PC-3 (cell line): ENCODE data around the gene SLMAP. TPM values are rescaled to one million over a fixed set of nuclear protein-coding genes. Genes with fewer than 3 reads are reported as not detected.

Experiments used
- ATAC-seq: fragments of 200-7000 bp; cut with Tn5 transposase; 2 replicates; pipeline ENCODE4 v1.9.1; 2020; ENCODE audit warnings: mild to moderate bottlenecking, moderate library complexity
- BruUV-seq: library from RNA; stranded (reverse); fragments of 400-500 nt; replicated peaks from 2 replicates; lab custom pipeline; 2021; lab: Mats Ljungman, UMichigan
- CTCF ChIA-PET: fragments of 300-600 bp; sonication (Branson Sonifier 250); formaldehyde crosslinking; loops from one replicate; lab custom pipeline; 2022; ENCODE audit warnings: antibody characterized with exemption; lab: Charles Lee
- POLR2A ChIA-PET: fragments of 300-600 bp; sonication (Branson Sonifier 250); formaldehyde crosslinking; loops from one replicate; lab custom pipeline; 2022; ENCODE audit warnings: antibody characterized with exemption; ENCODE audit not compliant: unreplicated experiment; lab: Charles Lee
- DNase-seq: peaks from one replicate; pipeline ENCODE4 v3.0.0-alpha.2; 2015
- H2AFZ ChIP-seq: fragments of 300-600 bp; sonication (generic); 2 replicates; pipeline ENCODE4 v1.6.0; 2016; ENCODE audit warnings: antibody characterized with exemption, low read length
- H3F3A ChIP-seq: fragments of 300-600 bp; sonication (generic); one replicate; pipeline ENCODE4 v1.6.0; 2017; ENCODE audit warnings: antibody characterized with exemption, low read length, control low read depth, mild to moderate bottlenecking; ENCODE audit not compliant: unreplicated experiment
- H3K27ac ChIP-seq: fragments of 300-600 bp; sonication (generic); 2 replicates; pipeline ENCODE4 v1.5.1; 2016; ENCODE audit warnings: mild to moderate bottlenecking, low read length
- H3K27me3 ChIP-seq: fragments of 300-600 bp; sonication (generic); 2 replicates; pipeline ENCODE4 v1.6.1; 2016; ENCODE audit warnings: low read length, mixed read lengths
- H3K36me3 ChIP-seq: fragments of 300-600 bp; sonication (generic); 2 replicates; pipeline ENCODE4 v1.6.1; 2016; ENCODE audit warnings: low read depth, mixed run types, low read length, mixed read lengths
- H3K4me1 ChIP-seq: fragments of 300-600 bp; sonication (generic); 2 replicates; pipeline ENCODE4 v1.5.1; 2016; ENCODE audit warnings: low read length; ENCODE audit not compliant: insufficient read depth
- H3K4me2 ChIP-seq: fragments of 300-600 bp; sonication (generic); 2 replicates; pipeline ENCODE4 v1.6.0; 2016; ENCODE audit warnings: low read length
- H3K4me3 ChIP-seq: fragments of 300-600 bp; sonication (generic); 2 replicates; pipeline ENCODE4 v1.5.1; 2016; ENCODE audit warnings: mild to moderate bottlenecking, low read length, mixed read lengths
- H3K79me2 ChIP-seq: fragments of 300-600 bp; sonication (generic); 2 replicates; pipeline ENCODE4 v1.6.1; 2017; ENCODE audit warnings: low read length, mixed read lengths
- H3K9ac ChIP-seq: fragments of 300-600 bp; sonication (generic); 2 replicates; pipeline ENCODE4 v1.6.0; 2016; ENCODE audit warnings: mild to moderate bottlenecking, low read length
- H3K9me2 ChIP-seq: fragments of 300-600 bp; sonication (generic); replicated peaks from 2 replicates; pipeline ENCODE4 v1.6.1; 2016; ENCODE audit warnings: mixed run types, low read length, mixed read lengths
- H3K9me3 ChIP-seq: fragments of 300-600 bp; sonication (generic); 2 replicates; pipeline ENCODE4 v1.6.1; 2016; ENCODE audit warnings: low read length, mixed read lengths
- H4K20me1 ChIP-seq: fragments of 300-600 bp; sonication (generic); 2 replicates; pipeline ENCODE4 v1.6.1; 2016; ENCODE audit warnings: low read length, mixed read lengths
- EZH2 ChIP-seq: fragments of 300-600 bp; sonication (generic); IDR thresholded peaks from one replicate; pipeline ENCODE4 v1.6.1; 2017; ENCODE audit warnings: antibody characterized with exemption, mild to moderate bottlenecking, low read length; ENCODE audit not compliant: unreplicated experiment
- EZH2phosphoT487 ChIP-seq: fragments of 300-600 bp; sonication (generic); IDR thresholded peaks from 2 replicates; pipeline ENCODE4 v1.6.1; 2018; ENCODE audit warnings: mild to moderate bottlenecking, antibody characterized with exemption, low read length, borderline replicate concordance
- intact Hi-C: fragments of 100-400 bp; cut with micrococcal nuclease; formaldehyde crosslinking; loops from 2 replicates; pipeline ENCODE4 v1.9.0; 2023
- total RNA-seq: library from RNA; depleted of rRNA; stranded (reverse); fragments of >200 nt; gene quantifications from 2 replicates; pipeline ENCODE4 v1.2.3, GENCODE V29; 2014
- TF ChIP-seq, protein P1 (sequence below): fragments of 300-600 bp; sonication (generic); conservative IDR thresholded peaks from 2 replicates; pipeline ENCODE4 v1.5.1; 2017; ENCODE audit warnings: antibody characterized with exemption, low read depth, mild to moderate bottlenecking, low read length

SLMAP gene
- total RNA-seq, 1 experiment from 2014 or later, result 60.0 TPM

DNA sequence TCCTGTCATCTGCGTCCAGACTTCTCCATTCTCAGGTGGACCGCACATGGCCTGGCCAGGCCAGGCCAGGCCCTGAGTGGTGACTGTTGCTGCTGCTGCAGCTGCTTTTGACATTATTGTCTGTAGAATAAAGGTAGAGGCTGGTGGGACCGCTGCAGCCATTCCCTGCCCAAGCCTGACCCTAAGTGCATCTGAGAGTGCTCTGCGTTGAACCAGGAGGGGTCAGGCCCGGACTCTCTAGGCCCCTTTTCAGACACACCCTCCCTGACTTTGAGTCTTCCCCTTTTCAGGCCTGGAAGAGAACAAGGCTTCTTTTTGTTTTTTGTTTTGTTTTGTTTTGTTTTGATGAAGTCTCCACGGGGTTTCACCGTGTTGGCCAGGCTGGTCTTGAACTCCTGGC, 197.5 kb downstream of the SLMAP start:
- H3K36me3 ChIP-seq, result no peaks in the 10 kb centered on the region
- H3K9ac ChIP-seq, result no peak overlapping the region
- H3K4me2 ChIP-seq, result no peak overlapping the region
- no peaks in the 10 kb centered on the region for H4K20me1 ChIP-seq
- H3K9me3 ChIP-seq, result no peaks in the 10 kb centered on the region
- ATAC-seq (no peak), DNase-seq (no peak)
- peaks cover 5% of the 10 kb centered on the region for H3F3A ChIP-seq
- H3K9me2 ChIP-seq, result no peaks in the 10 kb centered on the region
- ChIA-PET POLR2A (no interaction called here), CTCF (no interaction called here)
- no peak for TF ChIP-seq EZH2
- TF ChIP-seq EZH2phosphoT487, result no peak
- TF ChIP-seq, protein P1, sequence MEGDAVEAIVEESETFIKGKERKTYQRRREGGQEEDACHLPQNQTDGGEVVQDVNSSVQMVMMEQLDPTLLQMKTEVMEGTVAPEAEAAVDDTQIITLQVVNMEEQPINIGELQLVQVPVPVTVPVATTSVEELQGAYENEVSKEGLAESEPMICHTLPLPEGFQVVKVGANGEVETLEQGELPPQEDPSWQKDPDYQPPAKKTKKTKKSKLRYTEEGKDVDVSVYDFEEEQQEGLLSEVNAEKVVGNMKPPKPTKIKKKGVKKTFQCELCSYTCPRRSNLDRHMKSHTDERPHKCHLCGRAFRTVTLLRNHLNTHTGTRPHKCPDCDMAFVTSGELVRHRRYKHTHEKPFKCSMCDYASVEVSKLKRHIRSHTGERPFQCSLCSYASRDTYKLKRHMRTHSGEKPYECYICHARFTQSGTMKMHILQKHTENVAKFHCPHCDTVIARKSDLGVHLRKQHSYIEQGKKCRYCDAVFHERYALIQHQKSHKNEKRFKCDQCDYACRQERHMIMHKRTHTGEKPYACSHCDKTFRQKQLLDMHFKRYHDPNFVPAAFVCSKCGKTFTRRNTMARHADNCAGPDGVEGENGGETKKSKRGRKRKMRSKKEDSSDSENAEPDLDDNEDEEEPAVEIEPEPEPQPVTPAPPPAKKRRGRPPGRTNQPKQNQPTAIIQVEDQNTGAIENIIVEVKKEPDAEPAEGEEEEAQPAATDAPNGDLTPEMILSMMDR, result no peak
- no peaks in the 10 kb centered on the region for H3K27me3 ChIP-seq
- H3K79me2 ChIP-seq, result no peaks in the 10 kb centered on the region
- H3K4me3 ChIP-seq, result no peak overlapping the region
- intact Hi-C loops, result loop anchor here (5.0 kb wide), 1 partner anchor 224 kb away; no protein-coding TSS in a partner anchor
- H3K27ac ChIP-seq, result no peak overlapping the region
- H3K4me1 ChIP-seq, result peaks cover 41% of the 10 kb centered on the region
- no TSS peak for BruUV-seq
- no peak overlapping the region for H2AFZ ChIP-seq

DNA sequence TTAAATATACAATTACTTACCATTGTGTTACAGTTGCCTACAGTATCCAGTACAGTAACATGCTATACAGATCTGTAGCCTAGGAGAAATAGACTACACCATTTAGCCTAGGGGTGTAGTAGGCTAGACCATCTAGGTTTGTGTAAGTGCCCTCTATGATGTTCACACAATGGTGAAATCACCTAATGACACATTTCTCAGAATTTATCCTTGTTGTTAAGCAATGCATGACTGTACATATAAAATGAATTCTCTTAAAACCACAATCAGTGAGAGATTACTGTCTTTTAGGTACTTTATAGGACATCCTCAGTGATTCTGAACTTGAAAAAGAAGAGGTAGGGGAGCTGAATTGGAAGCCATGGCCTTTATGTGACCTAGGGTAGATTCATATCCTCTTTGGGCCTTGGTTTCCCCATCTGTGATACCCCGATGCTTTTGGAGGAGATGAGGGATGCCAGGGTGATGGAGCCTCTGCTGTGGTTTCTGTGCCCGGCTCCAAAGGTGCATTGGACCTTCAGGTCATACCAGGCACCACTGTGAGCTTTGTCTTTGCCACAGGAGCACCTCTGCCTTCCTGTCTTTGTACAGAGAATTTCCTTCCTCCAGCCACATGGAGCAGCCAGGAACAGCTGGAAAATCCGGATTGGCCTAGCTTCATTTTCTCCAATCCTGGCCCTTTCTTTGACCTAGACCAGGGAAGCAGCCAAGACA, 200.2 kb downstream of the SLMAP start:
- H3K9ac ChIP-seq, result peak overlapping the region; percentile 20; the same call in 1 of the 2 replicates

More for the DNA sequence above, 200.2 kb downstream of the SLMAP start:
- Histone ChIP-seq H4K20me1 (no peaks in the 10 kb centered on the region), H3K9me2 (no peaks in the 10 kb centered on the region), H3K4me2 (peak overlapping the region; percentile 42), H3K79me2 (no peaks in the 10 kb centered on the region), H3K9me3 (no peaks in the 10 kb centered on the region), H3F3A (peaks cover 5% of the 10 kb centered on the region), H3K36me3 (no peaks in the 10 kb centered on the region), H2AFZ (no peak overlapping the region), H3K4me3 (no peak overlapping the region), H3K27ac (peak overlapping the region; percentile 80), H3K27me3 (no peaks in the 10 kb centered on the region), H3K4me1 (peaks cover 38% of the 10 kb centered on the region)
- DNase-seq, result peak; percentile 91
- CTCF ChIA-PET, result interaction anchor here (0.6 to 0.7 kb wide), 2 partner anchors 52 to 65 kb away, joined by 3 read pairs; partner anchors contain the start of gene FLNB
- TSS peak; percentile 59 for BruUV-seq
- TF ChIP-seq, protein P1, result no peak
- TF ChIP-seq EZH2phosphoT487 (no peak), EZH2 (no peak)
- intact Hi-C loops, result no loop called here
- ATAC-seq, result peak; percentile 66
- POLR2A ChIA-PET, result interaction anchor here (0.6 kb wide), 1 partner anchor 375 kb away, joined by 3 read pairs; no protein-coding TSS in a partner anchor
